ENCODE data around the gene SUMO3.

GRCh38 chr21:44817914-44818639, at the start of gene SUMO3:
- TF ChIP-seq CTCF (conservative IDR thresholded peaks at IDR 0.05): no peak
- TF ChIP-seq EZH2 (IDR thresholded peaks at IDR 0.05; ENCODE audit: low read depth): no peak

All from PC-9 (cell line).